ENCODE results near the gene PPAN.

The PPAN gene

GRCh38 chr19:10151521-10151920 is 45.4 kb downstream of the PPAN start:
- H3K4me1 ChIP-seq (ENCODE audit: control insufficient read depth, low read depth, low read length), result no peaks in the 10 kb centered on the region
- H3K9ac ChIP-seq (ENCODE audit: low read length), result no peak overlapping the region
- no peaks in the 10 kb centered on the region for H3K9me3 ChIP-seq (ENCODE audit: control insufficient read depth, low read depth, low read length)
- peaks cover 81% of the 10 kb centered on the region for H3K36me3 ChIP-seq (ENCODE audit: control insufficient read depth, low read depth, low read length)
- no peak overlapping the region for H3K27ac ChIP-seq (ENCODE audit: low read length)
- H3K4me3 ChIP-seq (ENCODE audit: low read length), result no peak overlapping the region
- no peaks in the 10 kb centered on the region for H3K27me3 ChIP-seq (ENCODE audit: control insufficient read depth, insufficient read depth, low read length)

- peaks cover 81% of the 10 kb centered on the region for H3K36me3 ChIP-seq (ENCODE audit: control insufficient read depth, low read depth, low read length)
Measured at GRCh38 chr19:10152100-10152499, 45.9 kb downstream of the PPAN start.

GRCh38 chr19:10155839-10156238 is 49.7 kb downstream of the PPAN start:
- no peak overlapping the region for H3K9ac ChIP-seq (ENCODE audit: low read length)
- H3K36me3 ChIP-seq (ENCODE audit: control insufficient read depth, low read depth, low read length), result peaks cover 92% of the 10 kb centered on the region
- H3K27me3 ChIP-seq (ENCODE audit: control insufficient read depth, insufficient read depth, low read length), result no peaks in the 10 kb centered on the region
- no peak overlapping the region for H3K4me3 ChIP-seq (ENCODE audit: low read length)
- H3K4me1 ChIP-seq (ENCODE audit: control insufficient read depth, low read depth, low read length), result no peaks in the 10 kb centered on the region
- H3K9me3 ChIP-seq (ENCODE audit: control insufficient read depth, low read depth, low read length), result no peaks in the 10 kb centered on the region
- no peak overlapping the region for H3K27ac ChIP-seq (ENCODE audit: low read length)

More at GRCh38 chr19:10152100-10152499, 45.9 kb downstream of the PPAN start:
- Histone ChIP-seq H3K9ac (ENCODE audit: low read length) (no peak overlapping the region), H3K27me3 (ENCODE audit: control insufficient read depth, insufficient read depth, low read length) (no peaks in the 10 kb centered on the region), H3K27ac (ENCODE audit: low read length) (no peak overlapping the region), H3K9me3 (ENCODE audit: control insufficient read depth, low read depth, low read length) (no peaks in the 10 kb centered on the region), H3K4me1 (ENCODE audit: control insufficient read depth, low read depth, low read length) (no peaks in the 10 kb centered on the region), H3K4me3 (ENCODE audit: low read length) (no peak overlapping the region)

GRCh38 chr19:10158071-10158470 is 51.9 kb downstream of the PPAN start:
- H3K27me3 ChIP-seq (ENCODE audit: control insufficient read depth, insufficient read depth, low read length), result no peaks in the 10 kb centered on the region
- no peaks in the 10 kb centered on the region for H3K9me3 ChIP-seq (ENCODE audit: control insufficient read depth, low read depth, low read length)
- no peak overlapping the region for H3K4me3 ChIP-seq (ENCODE audit: low read length)
- no peak overlapping the region for H3K27ac ChIP-seq (ENCODE audit: low read length)
- H3K36me3 ChIP-seq (ENCODE audit: control insufficient read depth, low read depth, low read length), result peaks cover 91% of the 10 kb centered on the region
- H3K4me1 ChIP-seq (ENCODE audit: control insufficient read depth, low read depth, low read length), result no peaks in the 10 kb centered on the region
- no peak overlapping the region for H3K9ac ChIP-seq (ENCODE audit: low read length)

GRCh38 chr19:10158485-10158884 is 52.3 kb downstream of the PPAN start:
- Histone ChIP-seq H3K36me3 (ENCODE audit: control insufficient read depth, low read depth, low read length) (peaks cover 94% of the 10 kb centered on the region), H3K9ac (ENCODE audit: low read length) (no peak overlapping the region), H3K27ac (ENCODE audit: low read length) (no peak overlapping the region), H3K9me3 (ENCODE audit: control insufficient read depth, low read depth, low read length) (no peaks in the 10 kb centered on the region), H3K4me1 (ENCODE audit: control insufficient read depth, low read depth, low read length) (no peaks in the 10 kb centered on the region), H3K27me3 (ENCODE audit: control insufficient read depth, insufficient read depth, low read length) (no peaks in the 10 kb centered on the region), H3K4me3 (ENCODE audit: low read length) (no peak overlapping the region)

- no peaks in the 10 kb centered on the region for H3K27me3 ChIP-seq (ENCODE audit: control insufficient read depth, insufficient read depth, low read length)
- H3K36me3 ChIP-seq (ENCODE audit: control insufficient read depth, low read depth, low read length), result peaks cover 92% of the 10 kb centered on the region
- no peaks in the 10 kb centered on the region for H3K9me3 ChIP-seq (ENCODE audit: control insufficient read depth, low read depth, low read length)
- H3K4me3 ChIP-seq (ENCODE audit: low read length), result no peak overlapping the region
- H3K27ac ChIP-seq (ENCODE audit: low read length), result no peak overlapping the region
- H3K9ac ChIP-seq (ENCODE audit: low read length), result no peak overlapping the region
- H3K4me1 ChIP-seq (ENCODE audit: control insufficient read depth, low read depth, low read length), result no peaks in the 10 kb centered on the region
Measured at GRCh38 chr19:10159610-10160009, 53.4 kb downstream of the PPAN start.

All from iPS-18a (cell line).